ENCODE results near the gene E2F4.

Gene E2F4

GRCh38 chr16:67213197-67214019 lies 21.5 kb downstream of the E2F4 start:
- no peak for DNase-seq

- no peak for DNase-seq
Observed at GRCh38 chr16:67215706-67216105, 23.8 kb downstream of the E2F4 start.

- DNase-seq: no peak
Observed at GRCh38 chr16:67216612-67217490, 24.9 kb downstream of the E2F4 start.

- DNase-seq: no peak
Observed at GRCh38 chr16:67223992-67224391, 32.0 kb downstream of the E2F4 start.

- no peak for DNase-seq
Observed at GRCh38 chr16:67226295-67226803, 34.4 kb downstream of the E2F4 start.

GRCh38 chr16:67226804-67227566 lies 35.0 kb downstream of the E2F4 start, which contains the start of gene TMEM208:
Gene TMEM208 (plus strand): TSS chr16:67227130. CDS start chr16:67227219, 89 bp downstream.
- DNase-seq: peak; percentile 96 to 98

- DNase-seq: no peak
Observed at GRCh38 chr16:67227567-67227921, 35.6 kb downstream of the E2F4 start.

- DNase-seq: no peak
Observed at GRCh38 chr16:67228034-67228785, 36.3 kb downstream of the E2F4 start.

- no peak for DNase-seq
Observed at GRCh38 chr16:67228905-67229304, 37.0 kb downstream of the E2F4 start.

GRCh38 chr16:67229906-67230808 lies 38.2 kb downstream of the E2F4 start:
- no peak for DNase-seq

GRCh38 chr16:67230809-67231660 lies 39.1 kb downstream of the E2F4 start:
- no peak for DNase-seq

GRCh38 chr16:67233596-67233995 lies 41.6 kb downstream of the E2F4 start:
- no peak for DNase-seq

GRCh38 chr16:67234180-67234597 lies 42.2 kb downstream of the E2F4 start:
- no peak for DNase-seq

- DNase-seq: peak; percentile 51 to 52
Observed at GRCh38 chr16:67235816-67236562, 44.0 kb downstream of the E2F4 start.

- peak; percentile 58 to 65 for DNase-seq
Observed at GRCh38 chr16:67236563-67237395, 44.8 kb downstream of the E2F4 start.

- no peak for DNase-seq
Observed at GRCh38 chr16:67237396-67238277, 45.7 kb downstream of the E2F4 start.

GRCh38 chr16:67238278-67238575 lies 46.3 kb downstream of the E2F4 start:
- no peak for DNase-seq

All from activated CD4-positive, alpha-beta T cell treated with anti-CD3 and anti-CD28 coated beads, Interleukin-2, amount 50 U/mL, for 4 hours (primary cell).